ENCODE measurements around the gene UFSP1.

DNA sequence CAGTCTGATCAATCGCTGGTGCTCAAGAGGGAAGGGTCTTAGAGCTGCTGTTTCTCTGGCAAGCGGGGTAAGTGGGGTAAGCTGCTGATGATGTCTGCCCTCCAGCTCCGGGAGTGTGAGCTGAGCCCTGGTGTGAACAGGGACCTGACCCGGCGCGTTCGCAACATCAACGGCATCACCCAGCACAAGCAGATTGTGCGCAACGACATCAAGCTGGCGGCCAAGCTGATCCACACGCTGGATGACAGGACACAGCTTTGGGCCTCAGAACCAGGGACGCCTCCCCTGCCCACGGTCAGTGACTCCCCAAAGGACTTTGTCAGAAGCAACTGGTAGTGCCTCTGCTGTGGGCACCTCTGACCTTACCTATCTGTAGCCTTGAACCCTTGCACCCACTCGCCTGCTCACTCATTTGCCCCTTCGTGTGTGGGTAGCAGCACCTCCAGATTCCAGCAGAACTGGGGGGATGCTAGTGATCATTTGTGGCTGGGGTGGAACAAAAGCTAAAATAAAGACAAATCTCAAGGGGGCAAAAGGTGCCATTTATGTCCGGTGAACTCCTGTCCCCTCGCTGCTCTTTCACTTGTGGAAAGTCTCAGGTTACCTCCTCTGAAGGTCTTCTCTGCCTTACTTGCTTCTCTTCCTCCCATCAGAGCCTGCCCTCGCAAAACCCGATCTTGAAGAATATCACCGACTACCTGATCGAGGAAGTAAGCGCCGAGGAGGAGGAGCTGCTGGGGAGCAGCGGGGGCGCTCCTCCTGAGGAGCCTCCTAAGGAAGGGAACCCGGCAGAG, 3.2 kb downstream of the UFSP1 start:
- no peak for TF ChIP-seq ZNF121 (CRISPR knock-in tag; IDR thresholded peaks at IDR 0.05)
- TF ChIP-seq CTCF (IDR thresholded peaks at IDR 0.05): no peak
- no peak for TF ChIP-seq ZNF317 (CRISPR knock-in tag; IDR thresholded peaks at IDR 0.05; ENCODE audit: borderline replicate concordance, low read depth)
- TF ChIP-seq, protein P1, sequence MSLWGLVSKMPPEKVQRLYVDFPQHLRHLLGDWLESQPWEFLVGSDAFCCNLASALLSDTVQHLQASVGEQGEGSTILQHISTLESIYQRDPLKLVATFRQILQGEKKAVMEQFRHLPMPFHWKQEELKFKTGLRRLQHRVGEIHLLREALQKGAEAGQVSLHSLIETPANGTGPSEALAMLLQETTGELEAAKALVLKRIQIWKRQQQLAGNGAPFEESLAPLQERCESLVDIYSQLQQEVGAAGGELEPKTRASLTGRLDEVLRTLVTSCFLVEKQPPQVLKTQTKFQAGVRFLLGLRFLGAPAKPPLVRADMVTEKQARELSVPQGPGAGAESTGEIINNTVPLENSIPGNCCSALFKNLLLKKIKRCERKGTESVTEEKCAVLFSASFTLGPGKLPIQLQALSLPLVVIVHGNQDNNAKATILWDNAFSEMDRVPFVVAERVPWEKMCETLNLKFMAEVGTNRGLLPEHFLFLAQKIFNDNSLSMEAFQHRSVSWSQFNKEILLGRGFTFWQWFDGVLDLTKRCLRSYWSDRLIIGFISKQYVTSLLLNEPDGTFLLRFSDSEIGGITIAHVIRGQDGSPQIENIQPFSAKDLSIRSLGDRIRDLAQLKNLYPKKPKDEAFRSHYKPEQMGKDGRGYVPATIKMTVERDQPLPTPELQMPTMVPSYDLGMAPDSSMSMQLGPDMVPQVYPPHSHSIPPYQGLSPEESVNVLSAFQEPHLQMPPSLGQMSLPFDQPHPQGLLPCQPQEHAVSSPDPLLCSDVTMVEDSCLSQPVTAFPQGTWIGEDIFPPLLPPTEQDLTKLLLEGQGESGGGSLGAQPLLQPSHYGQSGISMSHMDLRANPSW (CRISPR knock-in tag; conservative IDR thresholded peaks at IDR 0.05; ENCODE audit: low read depth): no peak
- TF ChIP-seq CREB1 (CRISPR knock-in tag; IDR thresholded peaks at IDR 0.05): no peak
- TF ChIP-seq ESRRA (CRISPR knock-in tag; IDR thresholded peaks at IDR 0.05; ENCODE audit: borderline replicate concordance): no peak
- TF ChIP-seq, protein P2, sequence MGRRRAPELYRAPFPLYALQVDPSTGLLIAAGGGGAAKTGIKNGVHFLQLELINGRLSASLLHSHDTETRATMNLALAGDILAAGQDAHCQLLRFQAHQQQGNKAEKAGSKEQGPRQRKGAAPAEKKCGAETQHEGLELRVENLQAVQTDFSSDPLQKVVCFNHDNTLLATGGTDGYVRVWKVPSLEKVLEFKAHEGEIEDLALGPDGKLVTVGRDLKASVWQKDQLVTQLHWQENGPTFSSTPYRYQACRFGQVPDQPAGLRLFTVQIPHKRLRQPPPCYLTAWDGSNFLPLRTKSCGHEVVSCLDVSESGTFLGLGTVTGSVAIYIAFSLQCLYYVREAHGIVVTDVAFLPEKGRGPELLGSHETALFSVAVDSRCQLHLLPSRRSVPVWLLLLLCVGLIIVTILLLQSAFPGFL (CRISPR knock-in tag; IDR thresholded peaks at IDR 0.05; ENCODE audit: borderline replicate concordance): no peak
- TF ChIP-seq ATF6 (CRISPR knock-in tag; IDR thresholded peaks at IDR 0.05): no peak
- TF ChIP-seq FOXP1 (CRISPR knock-in tag; IDR thresholded peaks at IDR 0.05; ENCODE audit: borderline replicate concordance): no peak
- TF ChIP-seq MLX (CRISPR knock-in tag; IDR thresholded peaks at IDR 0.05): no peak
- TF ChIP-seq NFATC4 (CRISPR knock-in tag; IDR thresholded peaks at IDR 0.05): no peak
- TF ChIP-seq ZNF138 (CRISPR knock-in tag; conservative IDR thresholded peaks at IDR 0.05): no peak
- no peak for TF ChIP-seq IRF1 (CRISPR knock-in tag; IDR thresholded peaks at IDR 0.05)
- TF ChIP-seq TEAD4 (CRISPR knock-in tag; IDR thresholded peaks at IDR 0.05): no peak
